Pulmonary artery endothelial cell (primary cell): ENCODE data around the gene CCDC154. TPM values are rescaled to one million over a fixed set of nuclear protein-coding genes. Genes with fewer than 3 reads are reported as not detected.
"Not testable (repeated sequence)": the region's sequence is repeated elsewhere in the genome, so short reads cannot be mapped to it uniquely, and the experiment has no call there.

Source experiments
- DNase-seq: peaks from one replicate; pipeline ENCODE4 v3.0.0-alpha.2; 2011; ENCODE audit warnings: low read depth, low spot score
- total RNA-seq: library from RNA; depleted of rRNA; stranded (reverse); fragments of >200 nt; gene quantifications from 2 replicates; pipeline ENCODE4 v1.2.3, GENCODE V29; 2014

The CCDC154 gene
- total RNA-seq, 1 donor from 2014 or later: 0.13 TPM

DNA sequence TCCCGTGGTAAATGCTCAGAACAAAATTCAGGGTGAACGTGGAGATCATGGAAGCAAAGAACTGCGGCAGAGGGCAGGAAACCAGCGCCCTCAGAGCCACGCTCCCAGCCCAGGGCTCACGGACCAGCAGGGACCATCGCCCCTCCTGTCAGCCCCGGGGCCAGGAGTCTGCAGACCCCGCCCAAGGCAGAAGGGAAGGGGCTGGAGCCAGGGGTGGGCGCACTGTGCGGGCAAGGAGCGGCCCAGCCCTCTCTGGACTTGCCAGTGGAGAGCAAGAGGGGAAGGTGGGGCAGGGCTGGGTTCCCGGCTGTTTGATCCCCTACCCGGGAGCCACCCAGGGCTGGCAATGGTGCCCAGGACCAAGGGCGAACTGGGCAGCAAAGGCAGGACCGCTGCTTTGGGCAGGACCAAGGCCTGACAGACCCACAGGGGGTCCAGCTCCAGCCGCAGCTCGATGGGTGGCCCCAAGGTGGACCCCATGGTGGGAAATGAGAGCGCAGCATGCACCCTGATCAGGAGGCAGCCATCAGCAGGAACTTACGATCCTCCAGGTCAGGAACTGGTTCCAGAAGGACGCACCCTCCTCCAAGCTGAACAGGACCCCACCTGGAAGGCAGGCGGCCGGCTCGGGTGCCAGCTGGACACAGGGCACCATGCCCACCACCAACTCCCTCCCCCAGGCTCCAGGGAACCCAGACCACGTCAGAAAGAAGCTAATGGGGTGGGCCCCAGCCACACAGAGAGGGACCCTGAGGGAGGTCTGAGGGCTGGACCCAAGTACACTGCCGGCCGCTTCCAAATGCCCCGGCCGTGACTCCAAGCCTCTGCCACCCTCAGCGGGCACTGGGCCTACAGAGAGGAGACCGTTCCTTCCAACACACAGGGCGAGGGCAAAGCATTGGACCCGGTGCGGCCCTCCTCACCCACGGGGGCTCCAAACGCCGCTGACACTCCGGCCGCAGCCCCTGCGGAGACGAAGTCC, 11.1 kb upstream of the CCDC154 start:
- no peak for DNase-seq

DNA sequence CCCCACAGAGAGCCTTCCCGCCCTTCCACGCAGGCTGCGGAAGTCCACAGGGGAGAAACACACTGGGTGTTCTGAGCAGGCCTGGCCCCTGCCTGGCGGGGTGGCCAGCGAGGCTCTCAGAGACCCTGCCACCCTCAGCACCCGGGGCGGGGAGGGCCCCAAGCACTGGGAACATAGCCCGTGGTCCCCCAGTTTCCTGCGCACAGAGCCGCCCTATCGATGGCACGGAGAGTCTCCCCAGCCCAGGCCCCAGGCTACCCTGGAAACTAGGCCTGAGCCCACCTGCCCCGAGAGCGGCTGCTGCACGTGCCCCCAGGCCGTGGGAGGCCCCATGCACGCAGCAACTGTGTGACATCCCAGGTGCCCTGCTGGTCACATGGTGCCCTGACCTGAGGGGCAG, 10.2 kb upstream of the CCDC154 start:
- DNase-seq: no peak

DNA sequence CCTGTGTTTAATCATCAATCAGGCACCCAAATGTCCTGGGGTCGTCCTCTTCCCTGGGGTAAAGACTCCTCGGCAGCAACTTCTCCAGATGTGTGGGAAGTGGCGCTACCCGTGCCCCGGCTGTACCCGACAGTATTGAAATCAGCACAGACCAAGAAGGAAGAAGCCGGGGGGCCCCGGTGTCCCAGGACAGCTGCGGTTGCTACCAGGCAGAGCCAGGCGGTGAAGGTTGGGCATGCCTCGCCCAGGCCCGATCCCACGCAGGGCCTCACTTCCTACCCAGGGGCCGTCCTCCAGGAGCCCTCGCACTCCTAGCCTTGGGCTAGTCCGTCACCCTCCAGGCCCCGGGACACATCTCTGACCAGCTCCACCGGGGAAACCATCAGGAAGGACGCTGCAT, 9.0 kb upstream of the CCDC154 start:
- no peak for DNase-seq

- no peak for DNase-seq
These were observed 8.2 kb upstream of the CCDC154 start for GRCh38 chr16:1452530-1452929.

GRCh38 chr16:1451702-1452392, 7.5 kb upstream of the CCDC154 start:
- DNase-seq: no peak

- no peak for DNase-seq
These were observed 6.5 kb upstream of the CCDC154 start for GRCh38 chr16:1450841-1451240.

DNA sequence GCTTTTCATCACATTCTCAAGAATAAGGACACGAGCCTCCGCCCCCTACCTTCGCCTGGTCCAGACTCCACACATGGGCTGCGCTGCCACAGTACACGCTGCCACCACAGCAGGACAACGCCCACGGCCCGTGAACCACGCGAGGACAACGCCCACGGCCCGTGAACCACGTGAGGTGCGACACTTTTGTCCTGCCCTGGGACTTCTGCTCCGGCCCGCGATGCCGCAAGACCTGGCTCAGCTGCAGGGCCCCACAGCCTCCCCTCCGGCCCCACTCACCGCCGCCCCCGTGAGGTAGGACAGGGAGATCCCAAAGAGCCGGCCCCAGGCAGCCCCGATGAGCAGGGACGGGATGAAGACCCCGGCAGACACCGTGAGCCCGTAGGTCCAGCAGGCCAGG, 5.9 kb upstream of the CCDC154 start:
- DNase-seq: no peak

DNA sequence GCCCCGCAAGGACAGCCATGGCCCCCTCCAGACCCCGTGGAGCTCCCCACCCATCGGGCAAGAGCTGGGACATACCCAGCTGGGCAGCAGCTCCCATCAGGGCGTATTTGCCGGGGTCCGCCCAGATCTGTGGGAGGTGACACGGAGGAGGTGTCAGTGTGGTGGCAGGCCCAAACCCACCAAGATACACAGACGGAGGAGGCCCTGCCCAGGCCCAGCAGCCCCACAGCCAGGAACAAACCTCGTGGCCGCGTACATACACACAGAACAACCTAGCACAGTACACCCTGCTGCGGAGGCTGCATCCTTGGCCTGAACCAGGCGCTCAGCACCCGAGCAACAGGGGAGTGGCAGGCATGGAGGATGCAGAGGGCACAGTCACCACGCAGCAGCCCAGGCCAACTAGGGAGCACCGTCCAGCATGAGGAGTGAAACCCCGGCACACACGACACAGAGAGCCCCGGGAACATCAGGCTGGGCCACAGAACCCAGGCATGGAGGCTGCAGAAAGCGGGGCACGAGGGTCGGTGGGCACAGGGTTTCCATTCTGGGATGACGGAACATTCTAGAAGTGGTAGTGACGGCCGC, 4.9 kb upstream of the CCDC154 start:
- no peak for DNase-seq

DNA sequence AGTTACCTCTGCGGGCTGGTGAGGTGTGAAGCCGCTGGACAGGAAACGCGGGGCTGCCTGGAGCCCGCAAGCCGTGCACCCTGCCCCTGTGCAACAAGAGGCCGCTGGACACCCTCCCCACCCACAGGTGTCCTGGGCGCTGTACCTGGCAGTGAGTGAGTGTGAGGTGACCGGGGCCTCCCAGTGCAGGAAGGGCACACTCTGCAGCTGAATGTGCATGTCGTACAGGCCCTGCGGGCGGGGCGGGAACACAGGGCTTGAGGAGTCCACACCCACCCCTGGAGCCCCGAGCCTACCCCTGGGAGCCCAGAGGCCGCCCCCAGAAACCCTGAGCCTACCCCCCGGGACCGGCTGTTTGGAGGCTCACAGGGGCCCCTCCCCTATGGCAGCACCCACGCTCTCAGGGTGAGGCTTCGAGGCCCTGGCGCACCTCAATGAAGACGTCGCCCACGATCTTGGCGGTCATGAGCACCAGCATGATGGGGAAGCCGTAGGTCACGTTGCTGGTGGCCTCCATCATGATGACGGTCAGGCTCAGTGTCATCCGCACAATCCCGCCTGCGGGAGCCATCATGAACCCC, 4.3 kb upstream of the CCDC154 start:
- DNase-seq: no peak

DNA sequence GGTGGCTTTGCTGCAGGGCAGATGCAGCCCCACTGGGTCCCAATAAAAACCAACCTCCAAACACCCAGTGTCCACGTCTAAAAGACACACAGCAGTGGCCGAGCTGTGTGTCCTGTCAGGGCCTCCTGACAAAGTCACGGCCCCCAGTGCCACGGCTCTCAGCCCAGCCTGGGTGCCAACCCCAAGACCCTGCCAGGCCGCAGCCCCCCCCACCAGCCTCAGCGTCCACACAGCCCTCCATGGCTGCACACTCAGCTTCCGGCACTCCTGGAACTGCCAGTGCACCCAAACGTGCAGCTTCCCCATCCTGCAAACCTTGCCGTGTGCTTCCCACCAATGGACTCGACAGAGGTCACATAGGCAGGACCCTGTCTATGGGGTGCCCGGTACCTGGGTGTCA, 3.6 kb upstream of the CCDC154 start:
- DNase-seq: no peak

GRCh38 chr16:1446296-1447080, 2.1 kb upstream of the CCDC154 start:
- DNase-seq: no peak

- DNase-seq: no peak
These were observed 1.3 kb upstream of the CCDC154 start for GRCh38 chr16:1445518-1446203.

DNA sequence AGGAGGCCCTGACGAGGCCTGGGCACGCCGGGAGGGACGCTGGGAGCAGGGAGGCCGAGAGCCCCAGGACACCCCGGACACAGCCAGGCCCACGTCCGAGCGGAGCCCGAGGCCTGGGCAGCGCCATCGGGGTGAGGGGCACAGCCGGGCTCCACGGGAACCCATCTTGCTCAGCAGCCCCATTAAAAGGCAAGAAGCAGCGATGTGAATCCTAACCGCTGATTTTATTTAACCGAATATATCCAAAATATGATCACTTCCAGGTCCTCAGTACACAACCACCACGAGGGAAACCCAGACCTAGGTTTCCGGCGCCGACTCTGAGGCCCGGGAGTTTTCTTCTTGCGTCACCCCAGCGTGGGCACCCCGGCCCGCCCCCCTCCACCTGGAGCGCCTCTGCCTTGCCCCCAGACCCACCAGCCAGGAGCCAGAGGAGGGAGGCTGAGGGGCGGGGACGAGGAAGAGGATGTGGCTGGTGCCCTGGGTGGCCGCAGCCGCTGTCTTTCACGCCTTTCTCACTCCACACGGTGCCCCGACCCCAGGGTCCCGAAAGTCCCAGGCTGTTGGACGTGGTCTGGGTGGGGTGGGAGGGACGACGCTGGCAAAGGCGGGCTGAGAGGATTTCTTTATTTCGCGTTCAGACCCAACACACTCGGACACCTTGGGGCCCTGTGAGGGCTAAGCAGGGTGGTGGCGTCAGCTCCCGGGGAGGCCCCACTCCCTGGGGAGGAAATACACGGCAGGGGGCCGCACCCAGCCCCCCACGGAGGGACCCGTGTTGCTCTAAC, 568 bp upstream of the CCDC154 start:
- no peak for DNase-seq

- no peak for DNase-seq
These were observed 868 bp downstream of the CCDC154 start for GRCh38 chr16:1443403-1443973.

- no peak for DNase-seq
These were observed 1.7 kb downstream of the CCDC154 start for GRCh38 chr16:1442697-1443096.

DNA sequence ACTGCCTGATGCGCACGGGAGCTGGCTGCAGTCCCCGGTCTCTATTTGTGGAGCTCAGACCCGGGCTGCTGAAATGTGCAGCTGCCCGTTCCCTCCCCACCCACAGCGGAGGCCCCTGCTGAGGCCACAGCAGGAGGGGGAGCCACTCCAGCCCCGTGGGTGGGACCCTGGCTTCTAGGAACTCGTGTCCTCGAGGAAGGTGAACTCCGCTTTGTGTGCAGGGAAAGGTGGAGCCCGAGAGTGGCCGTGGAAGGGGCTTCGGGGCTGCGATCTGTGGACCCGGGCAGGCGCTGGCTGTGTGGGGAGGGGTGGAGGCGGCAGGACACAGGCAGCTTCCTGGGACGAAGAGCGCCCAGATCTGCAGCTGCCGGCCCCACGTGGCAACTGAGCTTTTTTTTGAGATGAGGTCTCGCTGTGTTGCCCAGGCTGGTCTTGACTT, 2.9 kb downstream of the CCDC154 start:
- no peak for DNase-seq

- not testable (repeated sequence) for DNase-seq
These were observed 4.7 kb downstream of the CCDC154 start for GRCh38 chr16:1439699-1440074.

GRCh38 chr16:1439058-1439698, 5.2 kb downstream of the CCDC154 start:
- DNase-seq: no peak
